PC-9 (cell line): Measurements from ENCODE around the gene ZNF385B. TPM values are rescaled to one million over a fixed set of nuclear protein-coding genes. Genes with fewer than 3 reads are reported as not detected.
A peak's percentile ranks its signal among the peaks of the same experiment; 100 is the strongest.

Experiments
- BruUV-seq: library from RNA; stranded (reverse); fragments of 400-500 nt; replicated peaks from 2 replicates; lab custom pipeline; 2021; lab: Mats Ljungman, UMichigan
- CTCF ChIA-PET: fragments of 300-600 bp; sonication (Branson Sonifier 250); formaldehyde crosslinking; loops from one replicate; lab custom pipeline; 2022; ENCODE audit warnings: antibody characterized with exemption; lab: Charles Lee
- POLR2A ChIA-PET: fragments of 300-600 bp; sonication (Branson Sonifier 250); formaldehyde crosslinking; loops from one replicate; lab custom pipeline; 2022; ENCODE audit warnings: antibody characterized with exemption; ENCODE audit not compliant: unreplicated experiment; lab: Charles Lee
- DNase-seq, 2 experiments: peaks; one replicate each; pipeline versions ENCODE4 v3.0.0 to v3.0.0-alpha.2; 2015 to 2022; ENCODE audit warnings: mixed read lengths in 1 of 2
- H2AFZ ChIP-seq: fragments of 200-600 bp; sonication (generic); 2 replicates; pipeline ENCODE4 v1.8.1; 2017; ENCODE audit warnings: antibody characterized with exemption
- H3F3A ChIP-seq: fragments of 200-600 bp; sonication (generic); 2 replicates; pipeline ENCODE4 v1.8.1; 2017; ENCODE audit warnings: antibody characterized with exemption, mild to moderate bottlenecking, low read depth; ENCODE audit not compliant: insufficient read depth
- H3K27ac ChIP-seq: fragments of 200-600 bp; sonication (generic); 2 replicates; pipeline ENCODE4 v1.6.1; 2016; ENCODE audit warnings: mixed run types
- H3K27me3 ChIP-seq: fragments of 200-600 bp; sonication (generic); 2 replicates; pipeline ENCODE4 v1.6.1; 2016; ENCODE audit warnings: low read depth, mixed run types; ENCODE audit not compliant: insufficient read depth
- H3K36me3 ChIP-seq: fragments of 200-600 bp; sonication (generic); 2 replicates; pipeline ENCODE4 v1.6.1; 2016; ENCODE audit warnings: low read depth, mixed run types
- H3K4me1 ChIP-seq: fragments of 200-600 bp; sonication (generic); replicated peaks from 2 replicates; pipeline ENCODE4 v1.6.1; 2016; ENCODE audit warnings: mixed run types; ENCODE audit not compliant: insufficient read depth
- H3K4me2 ChIP-seq: fragments of 200-600 bp; sonication (generic); 2 replicates; pipeline ENCODE4 v1.6.1; 2017; ENCODE audit warnings: mixed run types
- H3K4me3 ChIP-seq: fragments of 200-600 bp; sonication (generic); 2 replicates; pipeline ENCODE4 v1.6.1; 2016; ENCODE audit warnings: mixed run types
- H3K79me2 ChIP-seq: fragments of 200-600 bp; sonication (generic); 2 replicates; pipeline ENCODE4 v1.6.1; 2017; ENCODE audit warnings: low read depth, mixed run types
- H3K9me2 ChIP-seq: fragments of 200-600 bp; sonication (generic); 2 replicates; pipeline ENCODE4 v1.8.1; 2017; ENCODE audit warnings: mild to moderate bottlenecking; ENCODE audit not compliant: insufficient read depth
- H3K9me3 ChIP-seq: fragments of 200-600 bp; sonication (generic); 2 replicates; pipeline ENCODE4 v1.8.1; 2016; ENCODE audit warnings: low read depth; ENCODE audit not compliant: insufficient read depth
- H4K20me1 ChIP-seq: fragments of 200-600 bp; sonication (generic); 2 replicates; pipeline ENCODE4 v1.8.1; 2017; ENCODE audit not compliant: insufficient read depth
- EZH2 ChIP-seq: fragments of 200-600 bp; sonication (generic); IDR thresholded peaks from 2 replicates; pipeline ENCODE4 v1.8.0; 2017; ENCODE audit warnings: antibody characterized with exemption, low read depth
- intact Hi-C: fragments of 100-400 bp; cut with micrococcal nuclease; formaldehyde crosslinking; loops from one replicate; pipeline ENCODE4 v1.10.0; 2022; ENCODE audit not compliant: unreplicated experiment
- total RNA-seq: library from RNA; stranded (reverse); gene quantifications from 2 replicates; pipeline ENCODE4 v1.2.3, GENCODE V29; 2021
- TF ChIP-seq, protein P1 (sequence below): fragments of 200-600 bp; sonication (generic); conservative IDR thresholded peaks from 2 replicates; pipeline ENCODE4 v1.6.1; 2017; ENCODE audit warnings: mixed run types, antibody characterized with exemption, mild to moderate bottlenecking, moderate library complexity

Gene ZNF385B
- total RNA-seq, 1 experiment from 2014 or later: 4.1 TPM

- H3K27ac ChIP-seq: no peak overlapping the region
- no peak for TF ChIP-seq EZH2
- TF ChIP-seq, protein P1, sequence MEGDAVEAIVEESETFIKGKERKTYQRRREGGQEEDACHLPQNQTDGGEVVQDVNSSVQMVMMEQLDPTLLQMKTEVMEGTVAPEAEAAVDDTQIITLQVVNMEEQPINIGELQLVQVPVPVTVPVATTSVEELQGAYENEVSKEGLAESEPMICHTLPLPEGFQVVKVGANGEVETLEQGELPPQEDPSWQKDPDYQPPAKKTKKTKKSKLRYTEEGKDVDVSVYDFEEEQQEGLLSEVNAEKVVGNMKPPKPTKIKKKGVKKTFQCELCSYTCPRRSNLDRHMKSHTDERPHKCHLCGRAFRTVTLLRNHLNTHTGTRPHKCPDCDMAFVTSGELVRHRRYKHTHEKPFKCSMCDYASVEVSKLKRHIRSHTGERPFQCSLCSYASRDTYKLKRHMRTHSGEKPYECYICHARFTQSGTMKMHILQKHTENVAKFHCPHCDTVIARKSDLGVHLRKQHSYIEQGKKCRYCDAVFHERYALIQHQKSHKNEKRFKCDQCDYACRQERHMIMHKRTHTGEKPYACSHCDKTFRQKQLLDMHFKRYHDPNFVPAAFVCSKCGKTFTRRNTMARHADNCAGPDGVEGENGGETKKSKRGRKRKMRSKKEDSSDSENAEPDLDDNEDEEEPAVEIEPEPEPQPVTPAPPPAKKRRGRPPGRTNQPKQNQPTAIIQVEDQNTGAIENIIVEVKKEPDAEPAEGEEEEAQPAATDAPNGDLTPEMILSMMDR: no peak
- H3K4me1 ChIP-seq: no peaks in the 10 kb centered on the region
- intact Hi-C loops: no loop called here
- no peak overlapping the region for H2AFZ ChIP-seq
- H3F3A ChIP-seq: no peaks in the 10 kb centered on the region
- H3K9me3 ChIP-seq: no peaks in the 10 kb centered on the region
- H3K4me2 ChIP-seq: no peak overlapping the region
- no peak for DNase-seq
- ChIA-PET CTCF (no interaction called here), POLR2A (no interaction called here)
- no peaks in the 10 kb centered on the region for H3K9me2 ChIP-seq
- no TSS peak for BruUV-seq
- H3K27me3 ChIP-seq: no peaks in the 10 kb centered on the region
- H4K20me1 ChIP-seq: no peaks in the 10 kb centered on the region
- no peaks in the 10 kb centered on the region for H3K36me3 ChIP-seq
- no peak overlapping the region for H3K4me3 ChIP-seq
- no peaks in the 10 kb centered on the region for H3K79me2 ChIP-seq
These were observed 272.8 kb downstream of the ZNF385B start for GRCh38 chr2:179588486-179589145.

GRCh38 chr2:179584760-179585159 is 276.7 kb downstream of the ZNF385B start:
- Histone ChIP-seq H2AFZ (no peak overlapping the region), H3K4me2 (no peak overlapping the region), H3K4me3 (no peak overlapping the region), H3F3A (no peaks in the 10 kb centered on the region), H3K9me2 (no peaks in the 10 kb centered on the region), H3K4me1 (no peaks in the 10 kb centered on the region), H3K36me3 (no peaks in the 10 kb centered on the region), H3K79me2 (no peaks in the 10 kb centered on the region), H3K9me3 (no peaks in the 10 kb centered on the region), H4K20me1 (no peaks in the 10 kb centered on the region), H3K27ac (no peak overlapping the region), H3K27me3 (no peaks in the 10 kb centered on the region)
- DNase-seq: no peak
- ChIA-PET POLR2A (no interaction called here), CTCF (no interaction called here)
- BruUV-seq: no TSS peak
- TF ChIP-seq, protein P1: no peak
- TF ChIP-seq EZH2: no peak
- intact Hi-C loops: no loop called here

DNA sequence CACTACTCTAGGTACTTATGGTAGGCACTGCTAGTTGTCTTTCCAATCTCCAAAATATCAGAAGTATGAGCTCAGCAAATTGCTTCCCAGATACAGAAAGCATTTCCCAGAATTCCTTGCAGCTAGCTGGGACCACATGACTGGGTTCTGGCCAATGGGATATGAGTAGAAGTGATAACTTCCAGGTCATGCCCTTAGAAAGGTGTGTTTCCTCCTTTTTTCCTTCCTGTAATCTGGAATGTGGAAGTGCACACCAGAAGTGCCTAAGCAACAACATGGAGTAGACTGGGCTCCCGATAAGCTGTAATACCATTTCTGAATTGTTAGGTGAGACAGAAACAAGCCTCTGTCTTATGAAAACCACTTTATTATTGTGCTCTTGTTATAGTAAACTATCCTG is 279.8 kb downstream of the ZNF385B start:
- DNase-seq: no peak
- BruUV-seq: no TSS peak
- Histone ChIP-seq H3K9me2 (no peaks in the 10 kb centered on the region), H3K4me3 (no peak overlapping the region), H3K4me2 (no peak overlapping the region; the same call in 1 of the 2 replicates), H4K20me1 (no peaks in the 10 kb centered on the region), H3F3A (no peaks in the 10 kb centered on the region), H3K36me3 (no peaks in the 10 kb centered on the region), H3K79me2 (no peaks in the 10 kb centered on the region), H3K27ac (no peak overlapping the region), H3K4me1 (no peaks in the 10 kb centered on the region), H3K27me3 (no peaks in the 10 kb centered on the region), H3K9me3 (no peaks in the 10 kb centered on the region), H2AFZ (peak overlapping the region; percentile 44)
- intact Hi-C loops: no loop called here
- POLR2A ChIA-PET: no interaction called here
- no peak for TF ChIP-seq EZH2
- TF ChIP-seq, protein P1: no peak
- CTCF ChIA-PET: interaction anchor here (0.5 kb wide), 1 partner anchor 1540 kb away, joined by 5 read pairs; no protein-coding TSS in a partner anchor
